ENCODE results near the gene IL17RA.
"Not testable (repeated sequence)": the region's sequence is repeated elsewhere in the genome, so short reads cannot be mapped to it uniquely, and the experiment has no call there.

The IL17RA gene, protein sequence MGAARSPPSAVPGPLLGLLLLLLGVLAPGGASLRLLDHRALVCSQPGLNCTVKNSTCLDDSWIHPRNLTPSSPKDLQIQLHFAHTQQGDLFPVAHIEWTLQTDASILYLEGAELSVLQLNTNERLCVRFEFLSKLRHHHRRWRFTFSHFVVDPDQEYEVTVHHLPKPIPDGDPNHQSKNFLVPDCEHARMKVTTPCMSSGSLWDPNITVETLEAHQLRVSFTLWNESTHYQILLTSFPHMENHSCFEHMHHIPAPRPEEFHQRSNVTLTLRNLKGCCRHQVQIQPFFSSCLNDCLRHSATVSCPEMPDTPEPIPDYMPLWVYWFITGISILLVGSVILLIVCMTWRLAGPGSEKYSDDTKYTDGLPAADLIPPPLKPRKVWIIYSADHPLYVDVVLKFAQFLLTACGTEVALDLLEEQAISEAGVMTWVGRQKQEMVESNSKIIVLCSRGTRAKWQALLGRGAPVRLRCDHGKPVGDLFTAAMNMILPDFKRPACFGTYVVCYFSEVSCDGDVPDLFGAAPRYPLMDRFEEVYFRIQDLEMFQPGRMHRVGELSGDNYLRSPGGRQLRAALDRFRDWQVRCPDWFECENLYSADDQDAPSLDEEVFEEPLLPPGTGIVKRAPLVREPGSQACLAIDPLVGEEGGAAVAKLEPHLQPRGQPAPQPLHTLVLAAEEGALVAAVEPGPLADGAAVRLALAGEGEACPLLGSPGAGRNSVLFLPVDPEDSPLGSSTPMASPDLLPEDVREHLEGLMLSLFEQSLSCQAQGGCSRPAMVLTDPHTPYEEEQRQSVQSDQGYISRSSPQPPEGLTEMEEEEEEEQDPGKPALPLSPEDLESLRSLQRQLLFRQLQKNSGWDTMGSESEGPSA

DNA sequence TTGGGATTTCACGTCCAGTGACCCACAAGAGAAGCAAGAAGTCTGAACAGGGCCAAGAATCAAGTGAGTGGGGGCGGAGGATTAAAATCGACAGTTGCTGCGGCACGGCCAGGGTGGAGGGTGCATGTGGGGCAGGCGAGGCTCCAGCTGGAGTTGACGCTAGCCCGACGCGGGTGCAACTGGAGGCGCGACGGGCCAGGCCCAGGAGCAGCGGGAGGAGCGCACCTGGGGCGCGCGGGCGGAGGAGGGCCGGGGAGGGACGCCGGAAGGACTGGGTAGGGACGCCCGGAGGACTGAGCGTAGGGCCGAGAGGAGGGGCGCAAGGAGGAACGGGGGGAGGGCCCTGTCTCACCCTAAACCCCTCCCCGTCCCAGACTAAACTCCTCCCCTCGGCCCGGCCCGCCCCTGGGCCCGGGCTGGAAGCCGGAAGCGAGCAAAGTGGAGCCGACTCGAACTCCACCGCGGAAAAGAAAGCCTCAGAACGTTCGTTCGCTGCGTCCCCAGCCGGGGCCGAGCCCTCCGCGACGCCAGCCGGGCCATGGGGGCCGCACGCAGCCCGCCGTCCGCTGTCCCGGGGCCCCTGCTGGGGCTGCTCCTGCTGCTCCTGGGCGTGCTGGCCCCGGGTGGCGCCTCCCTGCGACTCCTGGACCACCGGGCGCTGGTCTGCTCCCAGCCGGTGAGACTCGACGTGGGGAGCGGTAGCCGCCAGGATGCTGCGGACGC lies at the start of gene IL17RA:
TSS of gene IL17RA (plus strand) at position 447 of the 723 bp plus-strand sequence. CDS start at position 539, 92 bp downstream.
- peak; percentile 90 for DNase-seq (ENCODE audit: low spot score)

DNA sequence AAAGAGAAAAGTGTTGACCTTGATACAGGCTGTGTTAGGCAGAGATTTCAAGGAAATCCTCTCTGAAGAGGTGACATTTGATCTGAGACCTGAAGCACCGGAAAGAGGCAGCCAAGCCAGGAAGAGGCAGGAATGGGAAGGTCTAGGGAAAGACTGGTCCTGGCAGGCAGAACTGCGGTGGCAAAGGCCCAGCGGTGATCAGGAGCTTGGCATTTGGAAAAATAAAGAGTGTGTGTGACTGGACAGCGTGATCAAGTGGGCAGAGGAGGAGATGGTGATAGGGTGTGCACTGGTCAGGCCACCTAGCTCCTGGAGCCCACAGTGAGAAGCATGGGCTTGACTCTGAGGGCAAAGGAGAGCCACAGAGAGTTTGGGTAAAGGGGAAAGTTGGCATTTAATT lies 49.6 kb upstream of the IL17RA start:
- DNase-seq (ENCODE audit: low spot score), result no peak

DNA sequence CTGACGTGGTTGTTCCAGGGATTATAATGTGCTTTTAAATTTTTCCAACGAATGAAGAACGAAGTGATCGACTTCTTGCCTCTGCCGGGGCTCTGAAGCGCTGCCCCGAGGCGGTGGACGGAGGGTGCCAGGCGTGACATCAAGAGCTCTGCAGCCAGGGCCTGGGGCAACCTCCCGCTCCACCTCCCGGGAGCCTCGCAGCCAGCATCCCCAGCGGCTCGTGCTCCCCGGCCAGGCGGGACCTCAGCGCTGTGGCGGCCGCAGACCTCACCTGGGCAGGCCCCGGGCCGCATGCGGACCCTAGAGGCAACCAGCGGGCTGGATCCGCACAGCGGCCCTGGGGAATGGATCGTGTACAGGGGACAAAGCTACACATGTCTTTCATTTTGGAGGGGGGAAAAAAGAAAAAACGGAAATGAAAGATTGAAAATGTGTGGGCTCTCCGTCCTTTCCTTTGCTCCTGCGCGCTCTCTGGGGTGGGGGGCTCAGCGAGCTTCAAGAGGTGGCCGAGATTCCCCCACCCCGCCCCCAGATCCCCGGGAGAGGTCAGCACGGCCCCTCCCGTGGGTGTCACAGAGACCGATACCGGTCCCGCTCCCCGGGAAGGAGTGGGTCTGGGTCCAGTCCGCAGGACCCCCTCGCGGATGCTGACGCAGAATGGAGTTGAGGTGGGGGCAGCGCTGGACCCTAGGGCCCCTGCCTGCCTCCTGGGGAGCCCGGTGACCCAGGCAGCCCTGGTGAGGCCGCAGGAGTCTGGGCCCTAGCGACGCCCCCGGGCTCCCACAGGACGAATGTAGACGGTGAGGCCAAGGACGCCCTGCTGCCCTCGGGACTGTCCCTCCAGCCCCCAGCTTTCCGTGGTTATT lies 48.6 kb upstream of the IL17RA start:
- DNase-seq (ENCODE audit: low spot score), result not testable (repeated sequence)

DNA sequence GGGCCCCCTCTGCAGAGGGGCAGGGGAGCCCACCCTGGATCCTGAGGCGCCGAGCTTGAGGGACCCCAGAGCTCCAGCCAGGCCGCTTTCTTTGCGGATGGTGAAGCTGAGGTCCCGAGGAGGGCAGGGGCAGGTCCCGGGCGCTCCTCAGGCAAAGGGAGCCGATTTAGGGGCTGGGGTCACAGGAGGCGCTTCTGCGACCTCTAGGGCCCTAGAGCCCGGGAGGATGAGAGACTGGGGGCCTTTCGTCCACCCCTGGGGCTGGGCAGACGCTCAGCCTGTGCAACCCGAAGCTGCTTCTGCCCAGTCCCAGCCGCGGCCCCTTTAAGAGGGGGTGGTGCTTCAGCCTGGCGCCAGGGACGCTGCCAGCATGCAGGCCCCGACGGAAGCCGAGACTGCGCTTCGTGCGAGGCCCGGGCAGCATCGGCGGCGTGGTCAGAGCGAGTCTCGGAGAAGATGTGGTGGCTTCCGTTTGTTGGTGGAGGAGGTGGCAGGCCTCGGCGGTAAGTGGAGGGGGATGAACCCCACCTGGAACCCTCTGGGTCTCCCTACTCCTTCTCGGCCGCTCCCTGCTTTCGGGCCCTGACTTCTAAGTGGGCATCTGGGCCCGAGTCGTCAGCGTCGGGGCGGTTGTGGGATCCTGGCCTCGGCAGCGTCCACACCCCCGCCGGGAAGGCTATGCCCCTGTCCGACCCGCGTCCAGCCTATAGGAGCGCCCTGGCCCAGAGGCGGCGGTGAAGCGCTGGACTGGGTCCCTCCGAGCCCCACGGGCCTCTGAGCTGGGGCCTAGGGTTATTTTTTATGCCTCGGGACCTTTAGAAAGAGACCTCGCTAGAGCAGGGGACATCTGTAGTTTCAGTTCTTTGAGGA lies 47.7 kb upstream of the IL17RA start:
- not testable (repeated sequence) for DNase-seq (ENCODE audit: low spot score)

DNA sequence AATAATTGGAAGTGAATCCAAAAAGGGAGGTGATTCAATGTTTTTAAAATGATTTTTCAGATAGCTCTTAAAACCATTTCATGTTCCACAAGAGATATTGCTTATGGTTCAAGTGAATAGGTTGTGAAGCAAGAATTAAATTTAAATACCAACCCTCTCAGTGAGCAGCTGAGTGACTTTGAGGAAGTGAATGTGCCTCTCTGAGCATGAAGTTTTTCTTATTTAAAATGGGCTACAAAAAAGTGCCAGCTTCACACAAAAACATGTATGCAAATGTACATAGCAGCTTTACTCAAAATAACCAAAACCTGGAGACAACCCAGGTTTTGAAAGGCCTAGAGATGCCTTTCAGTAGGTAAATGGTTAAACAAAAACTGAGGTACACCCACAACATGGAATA lies 41.3 kb upstream of the IL17RA start:
- no peak for DNase-seq (ENCODE audit: low spot score)

DNA sequence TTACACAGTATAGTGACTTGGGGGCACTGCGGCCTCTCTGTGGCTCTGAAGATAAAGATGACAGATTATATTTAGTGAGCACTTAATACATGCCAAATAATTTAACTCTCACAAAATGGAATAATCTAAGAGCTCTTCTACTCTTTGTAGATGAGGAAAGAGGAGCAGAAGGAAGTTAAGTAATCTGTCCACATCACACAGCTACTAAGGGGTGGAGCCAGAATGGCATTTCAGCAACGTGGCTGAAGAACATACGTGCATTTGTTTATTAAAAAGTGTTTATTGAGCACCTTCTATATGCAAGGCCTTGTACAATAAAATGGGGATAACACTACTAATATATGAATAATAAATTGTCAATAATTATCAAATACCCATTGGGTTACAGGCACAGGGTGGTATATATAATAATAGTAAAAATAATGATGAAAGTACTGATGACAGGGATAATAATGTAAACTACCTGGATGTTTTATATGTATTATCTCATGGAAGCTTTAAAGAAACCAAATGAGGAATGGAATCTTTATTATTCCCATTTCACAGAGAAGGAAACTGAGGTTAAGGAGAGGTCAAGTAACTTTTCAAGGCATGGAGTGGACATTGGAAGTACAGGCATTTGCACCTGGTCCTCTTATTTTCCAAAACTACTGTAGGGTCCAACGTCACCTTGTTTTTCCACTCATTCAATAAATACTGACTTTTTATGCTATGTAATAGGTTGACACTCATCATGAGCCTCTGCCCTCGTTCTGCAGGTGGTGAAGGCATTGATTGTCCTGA lies 38.0 kb upstream of the IL17RA start:
- DNase-seq (ENCODE audit: low spot score), result no peak

DNA sequence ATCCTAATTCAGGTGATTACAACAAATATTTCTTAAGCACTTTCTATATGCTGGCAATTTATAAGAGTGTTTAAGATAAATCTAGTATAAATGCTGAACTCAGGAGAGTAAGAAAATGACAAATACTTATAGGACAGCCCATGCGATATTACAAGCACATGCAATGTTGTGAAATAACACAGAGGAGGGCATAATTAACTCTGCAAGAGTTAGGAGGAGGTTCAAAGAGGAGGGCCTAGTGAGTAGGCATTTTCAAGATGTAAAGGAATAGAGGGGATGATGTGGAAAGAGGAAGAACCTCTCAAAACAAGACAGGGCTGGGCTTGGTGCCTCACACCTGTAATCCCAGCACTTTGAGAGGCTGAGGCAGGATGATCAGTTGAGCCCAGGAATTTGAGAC lies 37.1 kb upstream of the IL17RA start:
- DNase-seq (ENCODE audit: low spot score), result no peak

DNA sequence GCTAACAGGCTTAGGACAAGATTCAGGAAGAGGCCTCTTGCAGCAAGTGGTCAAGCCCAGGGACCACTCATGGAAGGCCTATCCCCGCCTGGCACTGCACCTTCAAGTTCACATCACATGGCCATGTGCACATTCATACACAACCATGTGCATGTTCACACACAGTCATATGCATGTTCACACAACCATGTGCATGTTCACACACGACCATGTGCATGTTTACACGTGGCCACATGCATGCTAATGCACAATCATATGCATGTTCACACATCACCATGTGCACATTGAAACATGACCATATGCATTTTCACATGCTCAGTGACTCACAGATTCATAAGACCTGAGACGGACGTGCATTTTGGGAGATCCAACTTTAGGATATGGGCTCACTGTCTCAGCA lies 28.7 kb upstream of the IL17RA start:
- no peak for DNase-seq (ENCODE audit: low spot score)

DNA sequence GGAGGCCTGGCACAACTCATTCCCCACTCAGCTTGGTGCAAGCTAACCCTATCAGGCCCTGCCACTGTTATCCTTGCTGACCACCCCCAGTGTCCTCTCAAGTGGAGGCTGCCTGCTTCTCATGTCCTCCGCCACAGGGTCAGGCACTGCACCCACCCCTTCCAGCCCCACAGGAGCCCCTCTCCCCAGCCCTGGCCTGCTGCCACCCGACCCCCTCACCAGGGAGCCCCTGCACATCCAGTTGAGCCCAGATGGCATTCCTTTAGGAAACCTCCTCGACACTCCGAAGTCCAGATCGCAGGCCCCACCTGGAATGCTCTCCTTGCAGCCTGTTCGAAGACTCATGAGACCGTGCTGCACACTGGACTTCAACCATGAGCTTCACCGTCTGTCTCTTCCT lies 28.0 kb upstream of the IL17RA start:
- no peak for DNase-seq (ENCODE audit: low spot score)

DNA sequence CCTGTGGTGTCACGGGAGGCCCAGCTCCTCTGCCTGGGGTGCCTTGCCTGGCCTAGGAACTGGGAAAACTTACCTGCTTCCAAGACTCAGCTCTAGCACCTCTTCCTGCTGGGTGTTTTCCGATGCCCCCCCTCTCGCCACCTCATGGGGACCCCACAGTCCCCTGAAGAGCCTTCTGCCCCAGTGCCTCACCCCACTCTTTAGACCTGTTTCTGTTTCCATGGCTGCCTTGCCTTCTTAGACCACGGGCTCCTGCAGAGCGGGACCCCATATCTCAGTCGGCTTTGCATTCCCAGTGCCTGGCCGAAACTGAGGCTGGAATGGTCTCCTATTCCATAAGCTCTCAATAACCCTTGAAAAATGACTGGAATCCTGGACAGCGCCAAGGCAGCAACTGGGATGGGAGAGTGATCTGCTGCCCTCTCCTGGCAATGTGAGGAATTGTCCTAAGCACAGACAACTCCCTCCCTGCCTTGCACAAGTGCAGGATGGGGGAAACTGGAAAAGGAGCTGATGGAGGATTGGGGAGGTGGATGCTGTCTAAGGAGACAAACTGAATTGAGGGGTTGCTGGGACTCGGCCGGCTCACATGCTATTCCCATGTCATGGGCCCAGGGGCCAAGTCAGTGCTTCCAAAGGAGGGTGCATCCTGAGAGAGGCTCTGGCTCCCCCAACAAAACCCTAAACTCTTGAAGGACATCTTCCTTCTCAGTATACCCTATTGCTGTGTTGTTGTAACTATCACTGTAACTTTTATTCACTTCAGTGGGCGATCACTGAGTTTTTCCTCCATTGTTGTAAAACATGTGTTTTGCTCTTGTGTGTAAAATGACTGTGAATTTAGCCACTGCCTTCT lies 26.6 kb upstream of the IL17RA start:
- DNase-seq (ENCODE audit: low spot score), result peak; percentile 77

DNA sequence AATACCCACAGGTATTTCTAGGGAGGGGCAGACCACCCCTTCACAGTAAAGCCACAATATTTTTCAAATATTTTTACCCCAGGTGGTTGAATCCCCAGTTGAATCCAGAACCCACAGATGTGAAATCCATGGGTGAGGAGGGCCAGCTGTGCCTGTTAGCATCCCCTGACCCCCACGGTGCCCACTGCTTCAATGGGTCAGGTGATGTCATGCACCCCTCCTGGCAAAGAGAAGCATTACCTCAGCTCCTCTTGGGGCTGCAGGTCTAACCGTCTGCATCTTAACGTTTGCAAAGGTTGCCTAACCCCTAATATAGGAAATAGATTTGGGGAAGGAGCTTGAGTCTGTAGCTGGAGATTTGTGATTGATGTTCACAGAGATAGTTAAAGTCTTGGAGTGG lies 24.7 kb upstream of the IL17RA start:
- no peak for DNase-seq (ENCODE audit: low spot score)

DNA sequence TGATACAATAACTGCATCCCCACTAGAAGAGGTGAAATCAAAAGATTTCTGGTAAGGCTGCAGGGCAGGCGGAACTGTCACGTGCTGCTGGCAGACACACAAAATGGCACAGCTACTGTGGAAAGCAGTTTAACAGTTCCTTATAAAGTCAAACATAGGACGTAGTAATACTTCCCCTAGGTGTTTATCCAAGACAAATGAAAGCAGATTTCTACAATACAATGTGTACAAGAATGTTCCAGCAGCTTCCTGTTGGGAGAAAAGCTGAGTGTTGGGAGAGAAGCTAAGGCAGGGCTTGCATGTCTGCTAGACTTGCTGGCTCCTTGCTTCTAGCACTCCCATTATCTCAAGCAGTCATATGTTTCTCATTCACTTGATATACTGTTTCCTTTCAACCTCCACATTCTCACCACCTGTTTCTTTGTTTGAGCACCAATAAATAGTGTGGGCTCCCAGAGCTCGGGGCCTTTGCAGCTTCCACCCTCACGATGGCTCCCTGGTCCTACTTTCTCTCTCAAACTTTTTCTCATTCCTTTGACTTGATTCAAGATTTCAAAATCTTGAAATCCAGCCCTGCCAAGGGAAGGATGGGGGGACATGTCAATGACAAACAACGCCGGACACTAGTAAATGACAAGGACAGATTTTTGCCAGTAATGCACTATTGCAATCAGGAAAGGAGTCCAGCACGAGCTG lies 21.2 kb upstream of the IL17RA start:
- no peak for DNase-seq (ENCODE audit: low spot score)

DNA sequence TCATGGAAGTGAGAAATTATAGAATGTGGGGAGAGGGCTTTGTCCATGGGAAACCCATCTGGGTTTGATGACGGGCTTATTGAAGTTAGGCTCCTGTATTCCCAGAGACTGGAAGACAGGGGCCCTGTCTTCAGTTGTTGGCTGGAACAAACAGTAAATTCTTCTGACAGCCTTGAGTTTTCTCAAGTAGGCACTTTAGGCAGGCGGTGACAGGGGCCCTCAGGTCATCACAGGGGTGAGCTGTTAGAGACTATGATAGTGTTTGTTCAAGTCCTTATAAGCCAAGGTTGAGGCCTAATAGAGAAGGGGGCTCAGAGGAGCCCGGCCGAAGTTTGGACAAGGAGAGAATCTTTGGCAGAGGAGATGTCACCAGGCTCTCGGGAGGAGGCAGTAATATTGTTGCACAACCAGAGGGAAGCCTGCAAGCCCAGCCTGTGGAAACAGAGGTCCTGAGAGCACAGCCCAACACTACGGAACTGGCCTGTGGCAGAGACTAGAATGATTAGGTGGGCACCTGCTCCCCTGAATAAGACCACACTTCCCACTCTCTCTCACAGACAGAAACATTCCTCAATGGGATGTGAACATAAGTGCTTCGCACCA lies 20.2 kb upstream of the IL17RA start:
- no peak for DNase-seq (ENCODE audit: low spot score)

DNA sequence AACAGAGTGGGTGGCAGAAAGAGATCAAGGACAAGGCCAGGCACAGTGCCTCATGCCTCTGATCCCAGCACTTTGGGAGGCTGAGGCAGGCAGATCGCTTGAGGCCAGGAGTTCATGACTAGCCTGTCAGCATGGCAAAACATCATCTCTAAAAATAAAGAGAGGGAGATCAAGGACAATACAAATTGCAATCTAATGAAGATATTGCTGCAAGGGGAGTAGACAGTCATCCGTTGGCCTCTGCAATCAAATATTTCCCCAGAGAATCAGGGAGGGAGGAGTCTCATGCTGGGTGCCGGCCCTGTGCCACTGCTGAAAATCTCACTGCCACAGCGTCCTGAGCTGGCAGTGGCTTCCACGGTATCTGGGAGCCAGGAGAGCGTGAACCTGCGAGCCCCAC lies 19.4 kb upstream of the IL17RA start:
- DNase-seq (ENCODE audit: low spot score), result no peak

DNA sequence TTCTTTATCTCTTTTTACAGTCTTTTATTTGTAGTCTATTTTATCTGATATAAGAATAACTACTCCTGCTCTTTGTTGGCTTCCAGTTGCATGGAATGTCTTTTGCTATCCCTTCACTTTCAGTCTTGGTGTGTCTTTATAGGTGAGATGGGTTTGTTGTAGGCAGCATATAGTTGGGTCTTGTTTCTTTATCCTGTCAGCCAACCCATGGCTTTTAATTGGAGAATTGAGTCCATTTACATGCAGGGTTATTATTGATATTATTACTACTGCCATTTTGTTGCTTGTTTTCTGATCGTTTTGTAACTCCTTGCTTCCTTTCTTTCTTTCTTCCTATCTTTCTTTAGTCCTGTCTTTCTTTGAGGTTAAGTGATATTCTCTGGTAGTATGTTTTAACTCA lies 11.9 kb upstream of the IL17RA start:
- no peak for DNase-seq (ENCODE audit: low spot score)

DNA sequence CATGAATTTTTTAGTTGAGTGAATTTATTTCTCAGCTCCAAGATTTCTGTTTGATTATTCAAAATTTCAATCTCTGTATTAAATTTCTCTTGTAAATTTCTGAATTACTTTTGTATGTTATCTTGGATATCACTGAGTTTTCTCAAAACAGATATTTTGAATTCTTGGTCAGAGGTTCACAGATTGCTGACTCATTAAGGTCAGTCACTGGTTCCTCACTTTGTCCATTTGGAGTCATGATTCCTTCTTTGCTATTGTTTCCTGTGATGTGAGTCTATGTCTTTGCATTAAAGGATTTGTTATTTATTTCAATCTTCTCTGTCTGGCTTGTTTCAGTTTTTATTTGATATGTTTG lies 10.2 kb upstream of the IL17RA start:
- DNase-seq (ENCODE audit: low spot score), result no peak

DNA sequence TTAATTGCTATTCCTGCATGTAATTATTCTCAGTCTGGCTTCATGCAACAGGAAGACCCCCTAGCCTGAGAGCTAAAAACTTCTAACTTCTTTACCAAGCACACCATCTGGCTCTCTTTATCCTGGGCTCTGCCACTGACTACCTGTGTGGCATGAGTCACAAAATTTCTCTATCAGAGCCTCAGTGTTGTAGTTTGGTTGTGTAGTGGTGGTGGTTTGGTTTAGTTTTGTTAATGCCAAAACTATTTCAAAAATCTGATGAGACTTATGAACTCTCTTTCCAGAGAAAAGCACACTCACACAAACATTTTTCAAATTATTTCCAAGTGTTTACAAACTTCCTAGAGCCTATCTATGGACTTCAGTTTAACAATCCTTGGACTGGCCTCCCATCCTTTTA lies 7.5 kb upstream of the IL17RA start:
- peak; percentile 45 for DNase-seq (ENCODE audit: low spot score)

DNA sequence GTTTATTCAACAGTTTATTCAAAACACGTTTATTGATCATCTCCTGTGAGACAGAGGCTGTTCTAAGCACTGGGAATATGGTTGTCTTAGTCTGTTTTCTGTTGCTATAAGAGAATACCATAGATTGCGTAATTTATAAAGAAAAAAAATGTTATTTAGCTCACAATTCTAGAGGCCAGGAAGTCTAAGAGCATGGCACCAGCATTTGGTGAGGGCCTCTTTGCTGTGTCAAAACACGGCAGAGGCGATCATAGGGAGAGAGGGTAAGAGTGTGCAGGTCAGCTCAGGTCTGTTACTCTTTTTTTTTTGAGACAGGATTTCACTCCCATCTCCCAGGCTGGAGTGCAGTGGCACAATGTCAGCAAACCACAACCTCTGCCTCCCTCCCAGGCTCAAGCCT lies 5.2 kb upstream of the IL17RA start:
- DNase-seq (ENCODE audit: low spot score), result no peak
